Cardiac septum (tissue), 1 donor: ENCODE measurements around the gene GJB2. TPM values are rescaled to one million over a fixed set of nuclear protein-coding genes. Genes with fewer than 3 reads are reported as not detected.

ENCODE experiments used
- DNase-seq: peaks from one replicate; pipeline ENCODE4 v3.0.0-alpha.2; 2020; ENCODE audit warnings: low spot score
- intact Hi-C: fragments of 100-400 bp; cut with DNase I; formaldehyde crosslinking; loops from one replicate; pipeline ENCODE4 v1.14.0; 2022
- total RNA-seq: library from RNA; stranded (reverse); fragmentation: NEBNext Ultra II Directional; extraction: Animal tissue kit (Norgen Biotek cat#: 25700); gene quantifications from one replicate; pipeline ENCODE4 v1.2.1, GENCODE V29; 2021
- donor health status: DM: no; HTN: no; CAD: no.

GJB2 gene
- total RNA-seq, 1 donor from 2014 or later, result 0.46 TPM

GRCh38 chr13:20148501-20149183, 44.1 kb downstream of the GJB2 start:
- DNase-seq, result no peak
- intact Hi-C loops, result no loop called here

- DNase-seq, result no peak
- intact Hi-C loops, result no loop called here
Measured at GRCh38 chr13:20146381-20146780, 46.4 kb downstream of the GJB2 start.

GRCh38 chr13:20145521-20145920, 47.2 kb downstream of the GJB2 start:
- no peak for DNase-seq
- intact Hi-C loops, result no loop called here

- intact Hi-C loops, result no loop called here
- DNase-seq, result no peak
Measured at GRCh38 chr13:20144141-20144850, 48.4 kb downstream of the GJB2 start.

- intact Hi-C loops, result no loop called here
- DNase-seq, result no peak
Measured at GRCh38 chr13:20142927-20143480, 49.7 kb downstream of the GJB2 start.

GRCh38 chr13:20142023-20142926, 50.5 kb downstream of the GJB2 start:
- intact Hi-C loops, result no loop called here
- no peak for DNase-seq

GRCh38 chr13:20141238-20142022, 51.3 kb downstream of the GJB2 start:
- intact Hi-C loops, result loop anchor here (1.0 to 2.0 kb wide), 2 partner anchors 15 to 19 kb away; partner anchors contain the start of gene GJA3
- no peak for DNase-seq

GRCh38 chr13:20140487-20140886, 52.3 kb downstream of the GJB2 start:
- DNase-seq, result no peak
- intact Hi-C loops, result loop anchor here (2.0 kb wide), 1 partner anchor 20 kb away; the partner anchor contains the start of gene GJA3

GRCh38 chr13:20137875-20138274, 54.9 kb downstream of the GJB2 start:
- intact Hi-C loops, result no loop called here
- no peak for DNase-seq

Other genes starting within 250 kb of the GJB2 start
- gene ZMYM2, start 234.2 kb downstream of the GJB2 start, total RNA-seq, result 55.1 TPM
- gene GJA3, start 31.9 kb downstream of the GJB2 start, total RNA-seq, result 25.9 TPM
- gene GJB6, start 39.4 kb upstream of the GJB2 start, total RNA-seq, result not detected